ENCODE results near the gene ZNF862.

Gene ZNF862

GRCh38 chr7:149811831-149812490, 26.2 kb upstream of the ZNF862 start:
- DNase-seq: no peak

GRCh38 chr7:149813254-149814035, 24.7 kb upstream of the ZNF862 start:
- no peak for DNase-seq

- no peak for DNase-seq
Measured at GRCh38 chr7:149814494-149814893, 23.7 kb upstream of the ZNF862 start.

GRCh38 chr7:149815121-149815520, 23.1 kb upstream of the ZNF862 start:
- DNase-seq: no peak

- no peak for DNase-seq
Measured at GRCh38 chr7:149815661-149816266, 22.4 kb upstream of the ZNF862 start.

GRCh38 chr7:149816267-149816751, 21.9 kb upstream of the ZNF862 start:
- DNase-seq: no peak

- no peak for DNase-seq
Measured at GRCh38 chr7:149816794-149817193, 21.4 kb upstream of the ZNF862 start.

GRCh38 chr7:149817301-149817771, 20.8 kb upstream of the ZNF862 start:
- DNase-seq: no peak

- DNase-seq: no peak
Measured at GRCh38 chr7:149817836-149818535, 20.2 kb upstream of the ZNF862 start.

GRCh38 chr7:149818536-149818840, 19.7 kb upstream of the ZNF862 start:
- no peak for DNase-seq

GRCh38 chr7:149819141-149819960, 18.8 kb upstream of the ZNF862 start:
- DNase-seq: no peak

GRCh38 chr7:149819961-149820340, 18.2 kb upstream of the ZNF862 start:
- no peak for DNase-seq

GRCh38 chr7:149820622-149821190, 17.5 kb upstream of the ZNF862 start:
- DNase-seq: no peak

- DNase-seq: no peak
Measured at GRCh38 chr7:149821191-149822148, 16.7 kb upstream of the ZNF862 start.

- DNase-seq: no peak
Measured at GRCh38 chr7:149822353-149822943, 15.7 kb upstream of the ZNF862 start.

GRCh38 chr7:149823191-149823630, 15.0 kb upstream of the ZNF862 start:
- DNase-seq: no peak

GRCh38 chr7:149823631-149824199, 14.5 kb upstream of the ZNF862 start:
- DNase-seq: no peak

- DNase-seq: no peak
Measured at GRCh38 chr7:149824301-149824741, 13.9 kb upstream of the ZNF862 start.

- DNase-seq: no peak
Measured at GRCh38 chr7:149824748-149825566, 13.2 kb upstream of the ZNF862 start.

Data from activated CD4-positive, CD25-positive, alpha-beta regulatory T cell (primary cell).